ENCODE data around the gene DHX16. TPM values are rescaled to one million over a fixed set of nuclear protein-coding genes. Genes with fewer than 3 reads are reported as not detected.
A peak's percentile ranks its signal among the peaks of the same experiment; 100 is the strongest.

DHX16 gene
- total and polyA plus RNA-seq, 7 donors, result 26.6 to 70.3 (median 40.3) TPM

- no peaks in the 10 kb centered on the region for H3K27me3 ChIP-seq (ENCODE audit: insufficient read depth in 3 of 3, low read length in 2 of 3)
- no peaks in the 10 kb centered on the region for H3K36me3 ChIP-seq (ENCODE audit: insufficient read depth in 1 of 2, low read depth in 1 of 2)
- DNase-seq, result peak; percentile 90 to 94
- intact Hi-C loops (cut with DNase I), result no loop called here
- no peaks in the 10 kb centered on the region for H3K9me3 ChIP-seq
- TF ChIP-seq, protein P1, sequence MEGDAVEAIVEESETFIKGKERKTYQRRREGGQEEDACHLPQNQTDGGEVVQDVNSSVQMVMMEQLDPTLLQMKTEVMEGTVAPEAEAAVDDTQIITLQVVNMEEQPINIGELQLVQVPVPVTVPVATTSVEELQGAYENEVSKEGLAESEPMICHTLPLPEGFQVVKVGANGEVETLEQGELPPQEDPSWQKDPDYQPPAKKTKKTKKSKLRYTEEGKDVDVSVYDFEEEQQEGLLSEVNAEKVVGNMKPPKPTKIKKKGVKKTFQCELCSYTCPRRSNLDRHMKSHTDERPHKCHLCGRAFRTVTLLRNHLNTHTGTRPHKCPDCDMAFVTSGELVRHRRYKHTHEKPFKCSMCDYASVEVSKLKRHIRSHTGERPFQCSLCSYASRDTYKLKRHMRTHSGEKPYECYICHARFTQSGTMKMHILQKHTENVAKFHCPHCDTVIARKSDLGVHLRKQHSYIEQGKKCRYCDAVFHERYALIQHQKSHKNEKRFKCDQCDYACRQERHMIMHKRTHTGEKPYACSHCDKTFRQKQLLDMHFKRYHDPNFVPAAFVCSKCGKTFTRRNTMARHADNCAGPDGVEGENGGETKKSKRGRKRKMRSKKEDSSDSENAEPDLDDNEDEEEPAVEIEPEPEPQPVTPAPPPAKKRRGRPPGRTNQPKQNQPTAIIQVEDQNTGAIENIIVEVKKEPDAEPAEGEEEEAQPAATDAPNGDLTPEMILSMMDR (IDR thresholded peaks at IDR 0.05), result no peak
- ATAC-seq, result peak; percentile 74 to 82 (median 78)
- 0 to 1% (median 0%) methylated on average over 33 to 40 of the region's 40 CpGs for WGBS, 3 donors
- H3K4me1 ChIP-seq, result peaks cover 27% of the 10 kb centered on the region
- H3K27ac ChIP-seq, result peak within 1 kb of the TSS; percentile 91
- peak within 1 kb of the TSS; percentile 69 for H3K4me3 ChIP-seq
Observed at GRCh38 chr6:30690403-30691207, 17.8 kb upstream of the DHX16 start, which contains the start of gene NRM. NRM (minus strand) TSS chr6:30690984; CDS start chr6:30690974, 10 bp downstream.

GRCh38 chr6:30689985-30690384 lies 17.2 kb upstream of the DHX16 start:
- Histone ChIP-seq H3K36me3 (ENCODE audit: insufficient read depth in 1 of 2, low read depth in 1 of 2) (peaks cover 0 to 4% of the 10 kb centered on the region in 2 donors), H3K27me3 (ENCODE audit: insufficient read depth in 3 of 3, low read length in 2 of 3) (no peaks in the 10 kb centered on the region), H3K9me3 (no peaks in the 10 kb centered on the region), H3K4me1 (peaks cover 27% of the 10 kb centered on the region), H3K27ac (peak overlapping the region; percentile 91), H3K4me3 (peak overlapping the region; percentile 69)
- intact Hi-C loops (cut with DNase I), result loop anchor here in 1 of 2 donors (10.0 kb wide), 1 partner anchor 395 kb away; no protein-coding TSS in a partner anchor
- WGBS, 3 donors, result 12 to 27% (median 15%) methylated on average over 4 of the region's 4 CpGs
- TF ChIP-seq, protein P1 (IDR thresholded peaks at IDR 0.05), result no peak
- no peak for ATAC-seq
- no peak for DNase-seq

DNA sequence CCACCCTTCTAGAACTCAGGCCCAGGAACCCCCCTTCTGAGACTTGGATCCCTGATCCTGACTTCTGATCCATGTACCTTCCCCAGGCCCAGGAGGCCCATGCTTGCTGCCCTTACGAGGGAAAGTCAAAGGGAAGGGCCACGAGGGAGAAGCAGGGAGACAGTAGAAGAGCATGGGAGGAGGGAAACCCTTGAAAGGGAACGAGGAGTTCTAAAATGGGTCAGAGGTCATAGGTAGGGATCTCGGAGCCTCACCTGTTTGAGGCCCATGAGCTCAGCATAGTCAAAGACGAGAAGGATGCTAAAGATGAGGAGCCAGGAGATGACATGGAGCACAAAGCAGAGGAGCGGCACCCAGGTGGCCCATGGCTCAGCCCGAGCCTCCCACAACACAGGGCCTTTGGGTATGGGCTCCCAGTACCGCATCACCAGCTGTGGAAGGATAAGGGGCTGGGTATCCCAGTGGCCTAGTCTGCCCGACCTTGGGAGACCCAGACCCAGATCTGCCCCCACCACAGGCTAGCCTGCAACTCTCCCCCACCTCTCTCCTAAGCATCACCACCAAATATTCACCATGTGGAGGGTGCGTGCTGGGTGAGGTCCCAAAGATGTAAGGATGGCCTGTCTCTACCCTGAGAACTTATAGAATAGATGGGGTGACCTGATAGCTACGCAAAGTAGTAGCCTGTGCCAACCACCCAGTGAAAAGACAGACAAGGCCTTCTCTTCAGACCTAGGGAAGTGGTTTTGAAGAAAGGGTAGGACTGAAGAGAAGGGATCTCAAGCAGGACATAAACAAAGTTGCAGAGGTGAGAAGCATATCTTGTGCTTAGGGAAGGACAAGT lies 16.4 kb upstream of the DHX16 start:
- Histone ChIP-seq H3K9me3 (no peaks in the 10 kb centered on the region), H3K4me3 (peak overlapping the region; percentile 85), H3K27me3 (ENCODE audit: insufficient read depth in 3 of 3, low read length in 2 of 3) (no peaks in the 10 kb centered on the region), H3K4me1 (peaks cover 27% of the 10 kb centered on the region), H3K27ac (peak overlapping the region; percentile 91), H3K36me3 (ENCODE audit: insufficient read depth in 1 of 2, low read depth in 1 of 2) (peaks cover 0 to 7% of the 10 kb centered on the region in 2 donors)
- WGBS, 3 donors, result 78 to 86% (median 80%) methylated on average over 11 of the region's 11 CpGs
- TF ChIP-seq, protein P1 (IDR thresholded peaks at IDR 0.05), result no peak
- DNase-seq, result no peak
- intact Hi-C loops (cut with DNase I), result loop anchor here in 1 of 2 donors (10.0 kb wide), 1 partner anchor 396 kb away; no protein-coding TSS in a partner anchor
- no peak for ATAC-seq

- intact Hi-C loops (cut with DNase I), result loop anchor here in 1 of 2 donors (10.0 kb wide), 1 partner anchor 396 kb away; no protein-coding TSS in a partner anchor
- DNase-seq (no peak), ATAC-seq (no peak)
- TF ChIP-seq, protein P1 (IDR thresholded peaks at IDR 0.05), result no peak
- Histone ChIP-seq H3K9me3 (no peaks in the 10 kb centered on the region), H3K4me3 (peak overlapping the region; percentile 85), H3K27ac (peak overlapping the region; percentile 91), H3K27me3 (ENCODE audit: insufficient read depth in 3 of 3, low read length in 2 of 3) (no peaks in the 10 kb centered on the region), H3K4me1 (peaks cover 27% of the 10 kb centered on the region), H3K36me3 (ENCODE audit: insufficient read depth in 1 of 2, low read depth in 1 of 2) (peaks cover 0 to 7% of the 10 kb centered on the region in 2 donors)
- 78 to 82% (median 81%) methylated on average over 9 of the region's 9 CpGs for WGBS, 3 donors
Observed at GRCh38 chr6:30688569-30688968, 15.8 kb upstream of the DHX16 start.

Measured in psoas muscle (tissue), 8 donors.